H1 (cell line): Measurements from ENCODE around the gene COX6A2. TPM values are rescaled to one million over a fixed set of nuclear protein-coding genes. Genes with fewer than 3 reads are reported as not detected.

Experiments
- CTCF ChIA-PET: fragments of 300-600 bp; sonication (Branson Sonifier 250); formaldehyde crosslinking; loops from one replicate; lab custom pipeline; 2021; ENCODE audit not compliant: partially characterized antibody; lab: Charles Lee
- POLR2A ChIA-PET: fragments of 300-600 bp; sonication (Branson Sonifier 250); formaldehyde crosslinking; loops from one replicate; lab custom pipeline; 2021; ENCODE audit warnings: inconsistent platforms; ENCODE audit not compliant: partially characterized antibody; lab: Charles Lee
- DNase-seq, 2 experiments: peaks; one replicate each; pipeline versions ENCODE4 v3.0.0 to v3.0.0-alpha.2; 2010 to 2022; ENCODE audit warnings: low spot score in 2 of 2, low read depth in 1 of 2, mixed read lengths in 1 of 2
- FAIRE-seq: peaks from 2 replicates; lab custom pipeline; 2011; peaks lifted over from hg19 to GRCh38; lab: Jason Lieb, UNC
- H2AFZ ChIP-seq: 2 replicates; pipeline ENCODE4 v1.8.1; 2012; ENCODE audit warnings: low read length, inconsistent platforms
- H2AK5ac ChIP-seq: 2 replicates; pipeline ENCODE4 v1.6.1; 2013; ENCODE audit warnings: low read depth, low read length
- H2BK120ac ChIP-seq: replicated peaks from 2 replicates; pipeline ENCODE3; 2013; ENCODE audit warnings: low read depth, low read length, inconsistent platforms
- H2BK12ac ChIP-seq: 2 replicates; pipeline ENCODE4 v1.6.1; 2013; ENCODE audit warnings: low read depth, low read length
- H2BK15ac ChIP-seq: 2 replicates; pipeline ENCODE4 v1.6.1; 2013; ENCODE audit warnings: low read length
- H2BK20ac ChIP-seq: 2 replicates; pipeline ENCODE4 v1.6.1; 2013; ENCODE audit warnings: low read length
- H2BK5ac ChIP-seq: 2 replicates; pipeline ENCODE4 v1.6.1; 2013; ENCODE audit warnings: low read depth, low read length
- H3K14ac ChIP-seq: 2 replicates; pipeline ENCODE4 v1.6.1; 2013; ENCODE audit warnings: inconsistent platforms; ENCODE audit not compliant: insufficient read length
- H3K18ac ChIP-seq: 2 replicates; pipeline ENCODE4 v1.6.1; 2013; ENCODE audit warnings: low read length; ENCODE audit errors: extremely low read depth
- H3K23ac ChIP-seq: 2 replicates; pipeline ENCODE4 v1.6.1; 2013; ENCODE audit warnings: inconsistent platforms; ENCODE audit not compliant: insufficient read length
- H3K23me2 ChIP-seq: 2 replicates; pipeline ENCODE4 v1.6.1; 2013; ENCODE audit warnings: low read depth, low read length
- H3K27ac ChIP-seq: 2 replicates; pipeline ENCODE4 v1.6.1; 2011; ENCODE audit warnings: low read depth, low read length, inconsistent platforms
- H3K27me3 ChIP-seq, 4 experiments: replicated peaks in 1 of 4; 1 replicate in 1 of 4; 2 replicates in 3 of 4; pipeline versions ENCODE4 v1.6.1 to v1.8.1; 2011 to 2013; ENCODE audit warnings: low read length in 3 of 4, mild to moderate bottlenecking in 3 of 4, inconsistent platforms in 2 of 4, mixed read lengths in 2 of 4, moderate library complexity in 1 of 4; ENCODE audit not compliant: control insufficient read depth in 3 of 4, insufficient read depth in 3 of 4; ENCODE audit errors: extremely low read depth in 1 of 4
- H3K36me3 ChIP-seq, 4 experiments: 2 replicates each; pipeline versions ENCODE4 v1.6.1 to v1.8.1; 2011 to 2013; ENCODE audit warnings: mild to moderate bottlenecking in 4 of 4, low read length in 3 of 4, moderate library complexity in 2 of 4, control low read depth in 1 of 4, inconsistent platforms in 1 of 4; ENCODE audit not compliant: insufficient read depth in 4 of 4, control insufficient read depth in 2 of 4
- H3K4ac ChIP-seq: replicated peaks from 2 replicates; pipeline ENCODE3; 2013; ENCODE audit warnings: low read length, low read depth, mixed read lengths, inconsistent platforms; ENCODE audit not compliant: insufficient read length
- H3K4me1 ChIP-seq, 4 experiments: replicated peaks in 1 of 4; 1 replicate in 1 of 4; 2 replicates in 3 of 4; pipeline versions ENCODE4 v1.6.1 to v1.8.1; 2011 to 2013; ENCODE audit warnings: low read length in 3 of 4, inconsistent platforms in 2 of 4, mixed read lengths in 1 of 4; ENCODE audit not compliant: insufficient read depth in 4 of 4, control insufficient read depth in 3 of 4
- H3K4me2 ChIP-seq, 2 experiments: 2 replicates each; pipeline versions ENCODE4 v1.6.1 to v1.8.1; 2011 to 2013; ENCODE audit warnings: low read depth in 2 of 2, low read length in 2 of 2, control low read depth in 1 of 2, inconsistent platforms in 1 of 2, mild to moderate bottlenecking in 1 of 2; ENCODE audit not compliant: insufficient read depth in 1 of 2
- H3K4me3 ChIP-seq, 4 experiments: fragments of 200-600, 300-600 bp in 1 of 4; sonication (generic), shearing (Covaris generic), sonication (Bioruptor Twin) in 1 of 4; 2 replicates each; pipeline versions ENCODE4 v1.5.1 to v1.8.1; 2011 to 2016; ENCODE audit warnings: low read length in 4 of 4, low read depth in 3 of 4, control low read depth in 2 of 4, inconsistent platforms in 2 of 4, mild to moderate bottlenecking in 2 of 4, mixed read lengths in 1 of 4, moderate library complexity in 1 of 4; ENCODE audit not compliant: insufficient read depth in 2 of 4; ENCODE audit errors: extremely low read depth in 1 of 4
- H3K56ac ChIP-seq: replicated peaks from 2 replicates; pipeline ENCODE3; 2013; ENCODE audit warnings: low read depth, mild to moderate bottlenecking, mixed read lengths, low read length, inconsistent platforms; ENCODE audit not compliant: insufficient read length
- H3K79me1 ChIP-seq: 2 replicates; pipeline ENCODE4 v1.6.1; 2013; ENCODE audit warnings: low read depth, low read length, control low read depth
- H3K79me2 ChIP-seq, 2 experiments: 2 replicates each; pipeline versions ENCODE4 v1.6.1 to v1.8.1; 2012 to 2013; ENCODE audit warnings: low read length in 2 of 2, mild to moderate bottlenecking in 2 of 2, inconsistent platforms in 1 of 2; ENCODE audit not compliant: insufficient read depth in 2 of 2, control insufficient read depth in 1 of 2
- H3K9ac ChIP-seq, 4 experiments: replicated peaks in 1 of 4; 1 replicate in 1 of 4; 2 replicates in 3 of 4; pipeline versions ENCODE4 v1.6.1 to v1.8.1; 2011 to 2013; ENCODE audit warnings: low read depth in 3 of 4, low read length in 3 of 4, control low read depth in 2 of 4, mild to moderate bottlenecking in 2 of 4, moderate library complexity in 2 of 4, inconsistent platforms in 1 of 4; ENCODE audit errors: extremely low read depth in 1 of 4
- H3K9me3 ChIP-seq, 2 experiments: 2 replicates each; pipeline versions ENCODE4 v1.6.1 to v1.8.1; 2012 to 2013; ENCODE audit warnings: mild to moderate bottlenecking in 2 of 2, moderate library complexity in 2 of 2, control low read depth in 1 of 2, inconsistent platforms in 1 of 2, low read depth in 1 of 2, low read length in 1 of 2, mixed read lengths in 1 of 2; ENCODE audit not compliant: insufficient read depth in 2 of 2
- H4K20me1 ChIP-seq, 2 experiments: replicated peaks in 1 of 2; 2 replicates each; pipeline versions ENCODE3 to v1.8.1; 2011 to 2013; ENCODE audit warnings: inconsistent platforms in 2 of 2, low read length in 2 of 2, mild to moderate bottlenecking in 1 of 2; ENCODE audit not compliant: insufficient read depth in 2 of 2, control insufficient read depth in 1 of 2
- H4K5ac ChIP-seq: 2 replicates; pipeline ENCODE4 v1.6.1; 2013; ENCODE audit warnings: low read length, low read depth, mixed read lengths, inconsistent platforms; ENCODE audit not compliant: insufficient read length
- H4K8ac ChIP-seq: 2 replicates; pipeline ENCODE4 v1.8.0; 2013; ENCODE audit warnings: mild to moderate bottlenecking, moderate library complexity, low read length, inconsistent platforms; ENCODE audit not compliant: insufficient read depth; ENCODE audit errors: extremely low read depth
- H4K91ac ChIP-seq: replicated peaks from 2 replicates; pipeline ENCODE3; 2013; ENCODE audit warnings: low read length, mixed read lengths, inconsistent platforms; ENCODE audit not compliant: insufficient read length
- BCL11A ChIP-seq, 2 experiments: IDR thresholded peaks; one replicate each; pipeline ENCODE4 v1.6.1; 2011; ENCODE audit warnings: low read depth in 2 of 2, low read length in 2 of 2, mild to moderate bottlenecking in 2 of 2
- CBX8 ChIP-seq: fragments of 300-800, 300-1000 bp; sonication (generic); IDR thresholded peaks from 2 replicates; pipeline ENCODE4 v1.7.1; 2016; ENCODE audit warnings: low read depth, low read length, borderline replicate concordance
- CHD1 ChIP-seq: IDR thresholded peaks from 2 replicates; pipeline ENCODE4 v1.6.1; 2012; ENCODE audit warnings: low read depth, low read length, improper control_type of control experiment
- EGR1 ChIP-seq: IDR thresholded peaks from 2 replicates; pipeline ENCODE4 v1.6.1; 2011; ENCODE audit warnings: low read depth, low read length, borderline replicate concordance
- EZH2 ChIP-seq: fragments of 200-600 bp; sonication (generic); IDR thresholded peaks from 2 replicates; pipeline ENCODE4 v1.7.1; 2012; ENCODE audit warnings: low read depth, mild to moderate bottlenecking, moderate library complexity, low read length, inconsistent platforms; ENCODE audit not compliant: severe bottlenecking
- HDAC6 ChIP-seq: IDR thresholded peaks from one replicate; pipeline ENCODE4 v1.7.1; 2012; ENCODE audit warnings: low read depth, mild to moderate bottlenecking, inconsistent platforms, low read length, moderate library complexity
- JUN ChIP-seq: IDR thresholded peaks from 2 replicates; pipeline ENCODE4 v1.6.1; 2011; ENCODE audit warnings: low read depth, mild to moderate bottlenecking, improper control_type of control experiment, low read length
- KDM1A ChIP-seq: fragments of 200-600, 300-600 bp; sonication (generic); IDR thresholded peaks from 2 replicates; pipeline ENCODE4 v1.7.1; 2016; ENCODE audit warnings: mild to moderate bottlenecking, low read length, borderline replicate concordance
- KDM5A ChIP-seq: fragments of 200-600 bp; IDR thresholded peaks from 2 replicates; pipeline ENCODE4 v1.7.1; 2012; ENCODE audit warnings: mild to moderate bottlenecking, low read length, inconsistent platforms, mixed read lengths
- NRF1 ChIP-seq: IDR thresholded peaks from 2 replicates; pipeline ENCODE4 v1.6.1; 2011; ENCODE audit warnings: mild to moderate bottlenecking, low read depth, low read length, improper control_type of control experiment
- POU5F1 ChIP-seq: IDR thresholded peaks from 2 replicates; pipeline ENCODE4 v1.6.1; 2011; ENCODE audit warnings: low read depth, mild to moderate bottlenecking, low read length, moderate library complexity
- RFX5 ChIP-seq: IDR thresholded peaks from 2 replicates; pipeline ENCODE4 v1.6.1; 2011; ENCODE audit warnings: low read depth, low read length, improper control_type of control experiment, borderline replicate concordance
- WGBS, 2 experiments: shearing (Covaris generic) in 1 of 2; methylation state at CpG; one replicate each; pipeline versions ENCODE4 v1.1.6 to v1.1.7; 2013 to 2015; ENCODE audit warnings: low lambda C conversion rate in 2 of 2, mixed read lengths in 2 of 2, inconsistent platforms in 1 of 2, low coverage in 1 of 2, missing lambda C conversion rate in 1 of 2; ENCODE audit not compliant: insufficient replicate concordance in 2 of 2, insufficient coverage in 1 of 2, insufficient read length in 1 of 2; ENCODE audit errors: extremely low coverage in 1 of 2, missing lambda C conversion rate in 1 of 2; 5-methylcytosine and 5-hydroxymethylcytosine counted together
- polyA plus RNA-seq, 7 experiments: library from polyadenylated mRNA; depleted of rRNA in 3 of 7; stranded (reverse) in 5 of 7; unstranded in 2 of 7; fragments of >200 nt in 5 of 7; fragments of 200-250 nt in 2 of 7; gene quantifications; 1 replicate in 5 of 7; 2 replicates in 1 of 7; 4 replicates in 1 of 7; pipeline versions ENCODE4 v1.2.1 to v1.2.3, GENCODE V29; 2011 to 2013; ENCODE audit warnings: missing spikeins in 2 of 7, mixed read lengths in 2 of 7
- total RNA-seq: library from RNA; stranded (reverse); fragmentation: NEBNext Ultra II Directional; extraction: Animal tissue kit (Norgen Biotek cat#: 25700); gene quantifications from 2 replicates; pipeline ENCODE4 v1.2.1, GENCODE V29; 2021
- TF ChIP-seq, protein P1 (sequence below): IDR thresholded peaks from 2 replicates; pipeline ENCODE4 v1.6.1; 2011; ENCODE audit warnings: low read depth, mild to moderate bottlenecking, low read length; ENCODE audit not compliant: insufficient read depth

Gene COX6A2
- total and polyA plus RNA-seq, 2 of the 8 experiments (the other 6 are each of a cell fraction or from before 2014, with no cell fraction given): 0.79 TPM; not detected in 1

DNA sequence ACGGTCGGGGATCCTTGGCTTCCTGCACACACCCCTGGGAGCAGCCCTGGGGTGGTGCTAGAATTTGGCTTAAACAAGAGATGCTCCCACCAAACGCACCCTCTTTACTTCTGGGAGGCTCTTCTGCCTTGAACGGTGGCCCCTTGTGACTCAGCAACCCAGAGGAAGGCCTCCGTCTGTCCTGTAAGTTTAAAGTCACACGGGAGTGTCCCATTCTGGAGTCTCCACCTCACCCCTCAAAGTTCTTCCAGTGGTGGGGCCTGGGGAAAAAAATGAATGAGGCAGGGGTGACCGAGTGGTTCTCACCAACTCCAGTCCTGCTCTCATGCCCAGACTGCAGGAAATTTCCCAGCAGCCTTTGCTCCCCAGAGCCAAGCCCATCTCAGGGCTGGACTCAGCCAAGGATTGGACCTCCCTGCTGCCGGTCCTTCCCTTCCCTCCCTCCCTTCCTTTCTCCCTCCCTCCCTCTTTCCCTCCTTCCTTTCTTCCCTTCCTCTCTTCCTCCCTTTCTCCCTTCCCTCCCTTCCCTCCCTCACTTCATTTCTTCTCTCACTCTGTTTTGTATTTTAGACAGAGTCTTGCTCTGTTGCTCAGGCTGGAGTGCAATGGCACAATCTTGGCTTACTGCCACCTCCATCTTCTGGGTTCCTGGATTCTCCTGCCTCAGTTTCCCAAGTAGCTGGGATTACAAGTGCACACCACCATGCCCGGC, 23.7 kb downstream of the COX6A2 start:
- POLR2A ChIA-PET: no interaction called here
- Histone ChIP-seq H4K8ac (no peak overlapping the region), H3K79me2 (no peaks in the 10 kb centered on the region), H4K91ac (no peak overlapping the region), H3K4me2 (no peak overlapping the region), H3K4me1 (no peaks in the 10 kb centered on the region), H2BK20ac (no peak overlapping the region), H2BK12ac (no peak overlapping the region), H3K36me3 (no peaks in the 10 kb centered on the region), H2BK15ac (no peak overlapping the region), H3K9ac (no peak overlapping the region), H4K20me1 (no peaks in the 10 kb centered on the region), H2BK120ac (no peak overlapping the region), H3K23me2 (no peaks in the 10 kb centered on the region), H3K79me1 (no peaks in the 10 kb centered on the region), H2AK5ac (no peak overlapping the region), H3K4ac (no peak overlapping the region), H3K23ac (no peak overlapping the region), H3K14ac (no peak overlapping the region), H2AFZ (no peak overlapping the region; the same call in 1 of the 2 replicates), H2BK5ac (no peak overlapping the region), H3K27me3 (no peaks in the 10 kb centered on the region), H3K27ac (no peak overlapping the region), H3K56ac (no peak overlapping the region), H4K5ac (no peak overlapping the region), H3K9me3 (no peaks in the 10 kb centered on the region), H3K18ac (no peak overlapping the region), H3K4me3 (no peak overlapping the region)
- CTCF ChIA-PET: interaction anchor here (0.8 kb wide), 1 partner anchor 14 kb away, joined by 4 read pairs; no protein-coding TSS in a partner anchor
- 83% methylated on average over 8 of the region's 9 CpGs; no CpG with 5 or more reads in 1 of the 2 experiments for WGBS, 2 experiments
- FAIRE-seq: no peak
- DNase-seq: no peak
- TF ChIP-seq CHD1 (no peak), NRF1 (no peak), BCL11A (IDR thresholded peaks at IDR 0.05; ENCODE audit: low read depth in 2 of 2, low read length in 2 of 2) (no peak), EZH2 (no peak), CBX8 (no peak), HDAC6 (no peak), EGR1 (no peak), KDM5A (no peak), JUN (no peak), KDM1A (no peak), RFX5 (no peak), POU5F1 (no peak)
- TF ChIP-seq, protein P1, sequence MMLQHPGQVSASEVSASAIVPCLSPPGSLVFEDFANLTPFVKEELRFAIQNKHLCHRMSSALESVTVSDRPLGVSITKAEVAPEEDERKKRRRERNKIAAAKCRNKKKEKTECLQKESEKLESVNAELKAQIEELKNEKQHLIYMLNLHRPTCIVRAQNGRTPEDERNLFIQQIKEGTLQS: no peak
